PFSK-1 (cell line): ENCODE measurements around the gene MINDY4.

Experiments used
- FOXP2 ChIP-seq: optimal IDR thresholded peaks from 2 replicates; pipeline ENCODE3; 2011; ENCODE audit warnings: borderline replicate concordance, control low read depth, inconsistent platforms; ENCODE audit not compliant: insufficient read depth; ENCODE audit errors: extremely low read length, extremely low read depth
- SIN3A ChIP-seq: IDR thresholded peaks from 2 replicates; pipeline ENCODE4 v1.6.1; 2012; ENCODE audit warnings: mild to moderate bottlenecking, low read length, moderate library complexity, borderline replicate concordance; ENCODE audit not compliant: insufficient read depth

GRCh38 chr7:30906014-30906413 lies 134.8 kb downstream of the MINDY4 start:
- TF ChIP-seq FOXP2 = no peak
- no peak for TF ChIP-seq SIN3A
